Right lung (tissue), 5 donors: ENCODE data around the gene ACSS1. TPM values are rescaled to one million over a fixed set of nuclear protein-coding genes. Genes with fewer than 3 reads are reported as not detected.

ENCODE experiments used
- DNase-seq, 2 donors: peaks; one replicate each; pipeline ENCODE4 v3.0.0-alpha.2; 2013
- polyA plus RNA-seq, 5 donors: library from polyadenylated mRNA; unstranded; fragments of 120-200 nt; gene quantifications; one replicate each; pipeline versions ENCODE4 v1.2.1 to v1.2.3, GENCODE V29; 2013; ENCODE audit warnings: inconsistent platforms in 1 of 5, low replicate concordance in 1 of 5; ENCODE audit not compliant: insufficient read length in 5 of 5, insufficient read depth in 1 of 5

The ACSS1 gene
- polyA plus RNA-seq, 5 donors, result 36.0 to 45.9 (median 39.1) TPM

DNA sequence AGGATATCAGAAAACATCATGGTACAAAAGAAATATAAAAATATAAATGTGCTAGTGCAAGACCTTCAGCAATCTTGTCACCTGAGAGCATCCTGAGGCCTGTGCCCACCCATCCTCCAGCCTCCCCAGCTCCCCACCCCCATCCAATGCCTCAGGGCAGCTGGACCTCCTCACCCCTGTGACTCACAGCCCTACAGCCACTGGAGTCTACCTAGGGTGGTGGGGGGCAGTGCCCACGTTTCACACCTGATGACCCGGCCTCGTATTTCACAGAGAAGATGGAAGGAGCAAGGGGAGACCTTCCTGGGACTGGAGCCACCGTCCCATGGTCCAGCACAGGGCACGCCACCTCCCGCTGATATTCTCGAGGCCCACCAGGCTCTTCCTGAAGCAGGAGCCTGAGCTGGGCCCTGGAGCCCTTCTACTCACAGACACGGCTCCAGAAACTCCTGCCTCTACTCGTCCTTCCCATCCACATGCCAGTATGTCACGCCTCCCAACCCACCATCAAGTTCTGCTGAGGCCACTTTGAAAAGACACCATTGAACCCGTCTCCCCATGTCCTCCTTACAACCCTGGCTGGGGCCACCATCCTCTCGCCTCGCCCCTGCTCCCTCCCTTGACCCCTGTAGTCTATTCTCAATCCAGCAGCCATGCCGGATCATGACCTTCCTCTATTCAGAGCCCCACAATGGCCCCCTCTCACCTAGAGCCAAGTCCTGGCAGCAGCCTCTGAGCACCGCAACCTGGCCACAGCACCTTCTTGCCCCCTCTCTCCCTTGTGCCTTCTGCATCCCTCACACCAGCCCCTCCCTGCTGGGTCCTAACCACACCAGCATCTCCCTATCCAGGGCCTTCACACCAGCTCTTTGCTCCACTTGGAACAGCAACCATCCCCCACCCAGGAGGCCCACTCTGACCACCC, 78.6 kb downstream of the ACSS1 start:
- no peak for DNase-seq

DNA sequence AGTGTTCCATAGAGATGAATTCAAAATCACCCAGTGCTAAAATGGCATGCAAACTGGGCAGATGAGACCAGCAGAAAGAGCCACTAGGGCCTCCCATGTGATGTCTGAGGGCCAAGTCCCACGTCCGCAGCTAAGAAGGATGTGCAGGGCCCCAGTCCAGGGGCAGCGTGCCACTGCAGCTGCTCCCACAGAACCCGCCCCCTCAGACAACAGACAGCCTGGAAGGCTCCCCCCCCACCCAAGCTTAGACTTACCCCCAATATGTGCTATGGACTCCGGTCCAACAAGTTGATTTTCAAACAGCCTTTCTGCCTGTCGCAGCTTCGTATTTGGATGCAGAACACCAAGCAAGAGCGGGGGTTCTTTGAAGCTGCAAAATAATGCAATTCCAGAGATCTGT, 79.4 kb downstream of the ACSS1 start:
- DNase-seq, result no peak

DNA sequence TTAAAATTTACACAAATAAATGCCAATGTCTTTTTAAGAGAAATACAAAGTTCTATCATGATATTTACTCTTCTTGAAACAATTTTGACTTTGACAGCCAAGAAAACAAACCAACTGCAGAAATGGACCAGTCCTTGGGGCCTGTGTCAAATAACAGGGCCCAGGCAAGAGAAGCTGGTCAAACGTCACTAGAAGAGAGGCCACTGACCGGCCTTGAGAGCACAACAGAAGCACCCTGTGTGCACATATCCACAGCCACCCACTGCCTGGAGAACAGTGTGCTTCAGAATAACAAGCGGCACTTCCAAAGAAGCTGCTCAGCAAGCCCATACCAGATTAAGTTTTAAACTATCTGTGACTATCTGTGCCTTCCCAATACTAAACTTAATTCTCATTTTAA, 80.1 kb downstream of the ACSS1 start:
- DNase-seq, result no peak

DNA sequence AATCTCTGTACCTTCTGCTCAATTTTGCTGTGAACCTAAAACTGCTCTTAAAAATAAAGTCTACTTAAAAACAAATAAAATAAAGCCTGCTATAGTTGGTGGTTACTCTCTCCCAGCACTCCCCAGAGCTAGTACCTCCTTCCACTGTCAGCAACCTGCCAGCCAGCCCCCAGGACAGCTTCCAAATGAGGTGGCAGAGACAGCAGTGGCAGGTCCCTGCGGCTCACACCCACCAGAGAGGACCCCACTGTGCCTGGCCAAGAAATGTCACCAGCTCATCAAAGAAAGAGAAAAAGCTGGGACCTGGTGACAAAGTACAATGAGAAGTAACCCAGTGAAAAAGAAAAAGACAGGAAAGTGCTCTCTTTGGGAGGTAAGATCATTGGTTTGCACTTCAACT, 80.6 kb downstream of the ACSS1 start:
- DNase-seq, result no peak

DNA sequence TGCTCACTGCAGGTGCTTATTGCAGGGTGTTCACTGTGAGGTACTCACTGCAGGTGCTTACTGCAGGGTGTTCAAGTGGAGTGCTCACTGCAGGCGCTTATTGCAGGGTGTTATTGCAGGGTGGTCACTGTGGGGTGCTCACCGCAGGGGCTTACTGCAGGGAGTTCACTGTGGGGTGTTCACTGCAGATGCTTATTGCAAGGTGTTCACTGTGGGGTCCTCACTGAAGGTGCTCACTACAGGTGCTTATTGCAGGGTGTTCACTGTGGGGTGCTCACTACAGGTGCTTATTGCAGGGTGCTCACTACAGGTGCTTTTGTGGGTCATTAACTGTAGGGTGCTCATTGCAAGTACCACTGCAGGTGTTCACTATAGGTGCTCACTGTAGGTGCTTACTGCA, 85.6 kb downstream of the ACSS1 start:
- no peak for DNase-seq

DNA sequence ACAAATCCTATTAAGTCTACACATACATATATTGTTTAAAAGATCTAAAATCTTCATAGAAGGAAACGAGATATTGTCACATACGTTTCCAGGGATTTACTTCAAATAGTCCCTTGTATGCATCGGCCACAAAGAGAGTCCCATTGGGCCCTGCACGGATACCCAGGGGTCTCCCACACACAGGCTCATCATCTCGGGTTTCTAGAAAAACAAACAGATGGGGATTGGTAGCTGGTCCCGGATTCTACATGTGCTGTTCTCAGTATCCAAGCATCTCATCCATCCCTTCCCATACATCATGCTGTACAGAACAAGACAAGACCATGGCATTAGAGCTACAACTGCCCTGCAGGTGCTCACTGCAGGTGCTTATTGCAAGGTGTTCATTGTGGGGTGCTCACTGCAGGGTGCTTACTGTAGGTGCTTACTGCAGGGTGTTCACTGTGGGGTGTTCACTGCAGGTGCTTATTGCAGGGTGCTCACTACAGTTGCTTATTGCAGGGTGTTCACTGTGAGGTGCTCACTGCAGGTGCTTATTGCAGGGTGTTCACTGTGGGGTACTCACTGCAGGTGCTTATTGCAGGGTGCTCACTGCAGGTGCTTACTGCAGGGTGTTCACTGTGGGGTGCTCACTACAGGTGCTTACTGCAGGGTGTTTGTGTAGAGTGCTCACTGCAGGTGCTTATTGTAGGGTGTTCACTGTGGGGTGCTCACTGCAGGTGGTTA, 86.4 kb downstream of the ACSS1 start:
- DNase-seq, result no peak

DNA sequence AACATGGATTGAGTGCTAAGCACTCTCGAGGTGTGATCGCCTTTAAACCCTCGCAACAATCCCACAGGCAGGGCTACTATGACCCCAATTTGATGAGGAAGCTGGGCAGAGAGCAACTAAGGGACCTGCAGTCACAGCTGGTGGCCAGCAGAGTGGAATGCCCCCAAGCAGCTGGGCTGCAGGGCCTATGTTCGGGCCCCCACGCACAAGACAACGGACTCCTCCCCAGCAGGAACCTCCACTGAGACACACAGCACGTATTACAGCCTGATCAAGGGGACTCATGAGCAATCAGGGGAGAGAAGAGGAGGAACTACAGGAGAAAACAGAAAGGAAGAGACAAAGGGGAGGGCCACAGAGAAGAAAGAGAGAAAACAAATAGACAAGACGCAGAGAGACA, 87.2 kb downstream of the ACSS1 start:
- no peak for DNase-seq

DNA sequence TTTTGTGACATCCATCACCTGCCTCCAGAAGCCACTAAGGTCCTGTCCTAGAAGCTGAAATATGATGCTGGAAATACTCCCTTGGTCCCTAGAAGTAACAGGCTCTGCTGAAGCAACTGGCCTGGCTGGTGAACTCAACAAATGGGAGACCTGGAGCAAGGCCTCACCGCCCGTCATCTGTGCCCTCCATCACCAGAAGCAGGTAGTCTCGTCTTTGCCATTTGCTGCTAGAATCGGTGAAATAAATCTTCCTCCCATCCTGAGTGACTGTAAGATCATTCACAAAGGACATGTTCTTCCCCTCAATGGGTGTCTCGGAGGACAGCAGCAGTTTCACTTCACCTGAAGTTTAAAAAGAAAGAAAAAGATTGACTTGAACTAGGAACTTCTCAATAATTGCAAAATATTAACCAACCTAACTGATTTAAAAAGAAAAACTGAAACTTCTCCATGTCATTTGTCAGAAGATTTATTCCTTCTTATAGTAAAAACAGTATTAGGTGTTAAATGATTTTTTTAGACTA, 87.8 kb downstream of the ACSS1 start:
- no peak for DNase-seq

DNA sequence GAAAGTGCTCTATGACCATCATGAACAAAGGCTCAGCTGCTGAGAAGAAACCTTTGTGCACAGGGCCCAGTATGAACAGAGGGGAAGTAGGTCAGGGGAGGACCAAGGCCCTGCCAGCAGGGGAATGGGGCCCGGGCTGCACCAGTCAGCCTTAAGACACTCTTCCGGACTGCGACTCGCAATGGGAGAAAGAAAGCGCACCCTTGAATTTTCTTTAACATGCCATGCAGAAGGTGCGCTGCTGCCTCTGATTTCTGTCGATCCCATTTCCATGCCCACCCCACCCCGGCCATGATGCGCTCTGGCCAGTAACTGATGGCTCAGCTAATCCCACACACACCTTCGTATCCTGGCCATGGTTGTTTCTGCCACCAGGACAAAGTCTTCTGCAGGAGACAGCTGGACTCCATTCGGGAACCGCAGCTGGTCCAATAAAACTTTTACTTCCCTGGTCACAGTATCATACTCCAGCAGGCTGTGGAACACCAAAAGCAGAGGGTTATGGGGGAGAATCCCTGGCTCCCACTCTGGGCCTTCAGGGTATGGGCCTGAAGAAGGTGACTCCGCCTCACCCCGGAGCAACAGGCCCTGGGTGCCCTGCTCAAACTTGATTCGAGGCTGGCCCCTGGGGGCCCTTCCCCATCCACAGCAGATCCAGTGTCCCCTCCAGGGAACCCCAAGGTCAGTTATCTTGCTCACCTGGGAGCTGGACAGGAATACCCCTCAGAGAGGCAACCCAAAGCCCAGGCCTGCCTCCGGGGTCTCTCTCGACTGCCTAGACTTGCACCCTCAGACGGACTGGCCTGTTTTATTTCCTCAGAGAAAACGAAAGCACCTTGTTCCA, 88.5 kb downstream of the ACSS1 start:
- no peak for DNase-seq

DNA sequence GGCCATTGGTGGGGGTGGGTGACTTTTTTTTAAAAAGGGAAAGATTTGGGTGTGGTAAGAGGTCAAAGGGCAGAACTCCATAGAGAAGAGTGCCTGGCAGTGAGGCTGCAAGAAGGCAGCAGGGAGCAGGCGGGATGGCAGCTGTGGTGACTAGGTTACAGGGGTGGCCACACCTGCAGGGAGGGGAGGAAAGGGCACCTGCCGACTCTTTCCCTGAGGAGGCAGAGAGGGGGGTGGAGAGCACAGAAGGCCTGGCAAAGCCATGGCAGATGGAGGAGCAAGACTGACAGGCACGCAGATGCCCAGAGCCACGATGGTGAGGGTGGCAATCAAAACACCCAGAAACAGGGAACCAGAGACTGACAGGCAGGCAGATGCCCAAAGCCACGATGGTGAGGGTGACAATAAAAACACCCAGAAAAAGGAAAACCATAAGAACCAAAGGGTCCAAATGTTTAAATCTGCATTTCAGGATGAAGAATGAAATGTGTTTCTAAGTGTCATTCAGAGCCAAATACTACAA, 89.6 kb downstream of the ACSS1 start:
- DNase-seq, result no peak

DNA sequence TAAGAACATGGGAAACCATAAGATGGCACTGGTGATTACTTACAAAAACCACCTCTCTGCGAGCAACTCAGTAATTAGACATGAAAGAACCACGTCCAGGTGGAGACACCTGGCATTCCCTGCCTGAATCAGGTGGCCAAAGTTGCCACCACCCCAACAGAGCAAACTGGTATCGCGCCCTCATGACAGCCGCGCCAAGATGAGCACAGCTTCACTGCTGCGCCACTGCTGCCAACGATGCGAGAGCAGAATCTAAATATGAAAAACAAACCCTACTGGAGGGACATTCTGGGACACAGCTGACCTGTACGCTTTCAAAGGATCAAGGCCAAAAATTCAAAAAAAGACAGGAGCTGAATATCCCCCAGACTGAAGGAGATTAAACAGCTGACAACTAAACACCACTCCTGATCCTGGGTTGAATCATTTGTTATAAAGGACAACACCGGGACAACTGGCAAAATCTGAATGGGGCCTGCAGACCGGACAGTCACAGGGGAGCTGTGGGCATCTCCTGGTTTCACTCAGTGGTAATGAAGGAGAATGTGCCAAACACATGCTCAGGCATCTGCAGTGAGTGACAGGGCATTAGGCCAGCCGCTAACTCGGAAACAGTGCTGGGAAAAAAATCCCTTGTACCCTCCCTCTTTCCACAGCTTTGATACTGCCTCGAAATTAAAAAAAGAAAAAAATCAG, 91.5 kb downstream of the ACSS1 start:
- DNase-seq, result no peak

DNA sequence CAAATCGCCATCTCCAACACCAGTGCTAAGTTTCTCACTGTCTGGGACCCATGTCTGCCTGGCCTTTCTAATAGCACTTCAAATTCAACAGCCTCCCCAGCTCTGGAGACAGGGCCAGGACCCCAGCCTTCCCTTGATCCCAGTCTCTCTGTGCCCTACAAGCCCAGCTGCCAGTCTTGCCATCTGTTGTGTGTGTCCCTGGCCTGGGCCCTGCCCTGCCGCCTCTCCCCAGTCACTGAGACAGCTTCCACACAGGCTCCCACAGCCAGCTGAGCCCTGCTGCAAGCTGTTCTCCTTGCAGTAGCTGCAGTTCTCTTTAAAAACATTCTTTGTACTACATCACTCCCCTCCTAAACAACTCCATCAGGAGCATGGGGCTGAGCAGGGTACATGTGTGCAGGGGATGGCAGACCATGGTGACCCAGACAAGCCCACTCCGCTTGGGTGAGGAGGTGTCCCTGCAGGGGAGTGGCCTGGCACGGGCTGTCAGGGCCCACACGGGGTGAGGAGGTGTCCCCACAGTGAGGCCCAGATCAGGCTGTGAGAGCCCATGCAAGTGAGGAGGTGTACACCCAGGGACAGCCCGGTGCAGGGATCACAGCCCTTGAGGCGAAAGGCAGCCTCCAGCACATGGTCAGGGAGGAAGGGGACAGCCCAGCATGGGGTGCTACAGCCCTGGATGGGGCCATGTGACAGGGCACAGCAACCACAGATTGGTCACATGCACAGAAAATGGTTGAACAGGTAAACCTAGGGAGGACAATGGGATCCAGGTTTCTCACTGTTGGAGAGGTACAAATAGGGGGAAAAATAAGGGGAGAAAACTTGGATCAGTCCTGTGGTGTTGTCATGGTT, 92.6 kb downstream of the ACSS1 start:
- DNase-seq, result no peak

DNA sequence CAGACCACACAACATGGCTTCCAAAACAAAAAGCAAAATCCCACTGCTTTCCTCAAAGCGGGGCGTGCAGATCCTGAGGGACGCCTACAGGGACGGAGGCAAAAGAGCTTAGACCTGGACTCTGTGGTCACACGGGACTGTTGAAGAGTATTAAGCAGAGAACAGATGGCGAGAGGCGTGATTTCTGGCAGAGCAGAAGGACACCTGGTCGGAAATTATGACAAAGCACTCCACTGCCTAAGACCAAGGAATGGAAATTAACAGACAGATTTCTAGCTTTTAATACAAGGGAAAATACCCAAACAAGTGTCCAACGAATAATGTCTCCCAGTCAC, 93.5 kb downstream of the ACSS1 start:
- no peak for DNase-seq

DNA sequence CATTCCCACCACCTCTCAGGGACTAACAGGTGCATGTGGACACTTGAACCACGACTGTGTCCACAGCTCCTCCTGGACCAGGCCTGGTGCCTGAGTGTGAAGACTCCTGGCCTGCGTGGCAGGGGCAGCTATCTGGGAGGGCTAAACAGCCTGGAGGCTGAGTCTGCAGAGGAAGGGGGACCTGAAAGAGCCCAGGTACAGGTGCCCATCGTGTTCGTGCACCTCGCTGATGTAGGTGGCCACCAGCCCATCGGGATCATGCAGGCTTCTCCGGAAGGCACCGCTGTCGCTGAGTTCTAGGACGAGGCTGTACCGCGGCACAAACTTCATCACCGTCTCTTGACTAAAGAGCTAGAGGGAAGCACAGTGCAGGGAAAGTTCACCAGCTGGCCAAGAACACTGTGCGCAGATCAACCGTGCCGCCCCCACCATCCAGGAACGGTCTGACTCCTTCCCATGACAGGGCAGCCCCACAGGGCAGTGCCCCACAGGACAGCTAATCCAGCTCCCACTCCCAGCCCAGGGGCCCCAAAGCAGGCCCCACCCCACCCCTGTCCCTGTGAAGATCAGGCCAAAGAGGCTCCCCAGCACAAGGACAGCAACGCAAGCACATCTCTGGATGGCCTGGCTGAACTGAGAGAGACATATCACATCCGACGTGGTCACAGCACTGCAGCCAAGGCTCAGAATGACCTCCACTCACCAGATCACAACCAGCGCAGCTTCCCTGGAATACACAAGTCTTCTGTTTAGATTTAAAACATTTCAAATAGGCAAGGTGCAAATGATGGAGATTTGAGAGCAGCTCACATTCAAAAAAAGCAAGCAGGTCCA, 94.0 kb downstream of the ACSS1 start:
- no peak for DNase-seq

DNA sequence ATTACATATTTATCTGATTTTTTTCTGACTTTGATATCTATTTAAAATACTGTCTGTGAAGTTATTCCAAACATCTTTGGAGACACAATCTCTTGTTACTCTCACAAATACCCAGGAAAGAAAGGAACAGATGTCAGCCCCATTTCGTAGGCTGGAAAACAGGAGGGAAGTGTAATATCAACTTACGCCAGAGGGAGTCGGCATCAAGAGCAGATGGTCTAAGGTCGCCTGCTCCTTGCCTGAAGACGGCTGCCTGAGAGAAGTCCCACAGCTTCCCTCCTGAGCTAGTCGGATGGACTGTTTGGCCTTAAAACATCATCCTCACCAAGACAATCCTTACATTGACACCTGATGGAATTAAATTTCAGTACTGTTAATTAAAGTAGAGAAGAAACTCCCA, 95.4 kb downstream of the ACSS1 start:
- DNase-seq, result no peak

DNA sequence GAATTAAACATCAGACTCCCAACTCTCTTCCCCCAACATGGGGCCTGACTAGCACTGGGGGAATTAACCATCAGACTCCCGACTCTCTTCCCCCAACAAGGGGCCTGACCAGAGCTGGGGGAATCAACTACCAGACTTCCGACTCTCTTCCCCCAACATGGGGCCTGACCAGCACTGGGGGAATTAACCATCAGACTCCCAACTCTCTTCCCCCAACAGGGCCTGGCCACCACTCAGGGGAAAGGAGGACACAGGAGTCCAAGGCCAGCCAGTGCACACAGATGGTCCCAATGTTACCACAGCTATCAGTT, 95.8 kb downstream of the ACSS1 start:
- no peak for DNase-seq

DNA sequence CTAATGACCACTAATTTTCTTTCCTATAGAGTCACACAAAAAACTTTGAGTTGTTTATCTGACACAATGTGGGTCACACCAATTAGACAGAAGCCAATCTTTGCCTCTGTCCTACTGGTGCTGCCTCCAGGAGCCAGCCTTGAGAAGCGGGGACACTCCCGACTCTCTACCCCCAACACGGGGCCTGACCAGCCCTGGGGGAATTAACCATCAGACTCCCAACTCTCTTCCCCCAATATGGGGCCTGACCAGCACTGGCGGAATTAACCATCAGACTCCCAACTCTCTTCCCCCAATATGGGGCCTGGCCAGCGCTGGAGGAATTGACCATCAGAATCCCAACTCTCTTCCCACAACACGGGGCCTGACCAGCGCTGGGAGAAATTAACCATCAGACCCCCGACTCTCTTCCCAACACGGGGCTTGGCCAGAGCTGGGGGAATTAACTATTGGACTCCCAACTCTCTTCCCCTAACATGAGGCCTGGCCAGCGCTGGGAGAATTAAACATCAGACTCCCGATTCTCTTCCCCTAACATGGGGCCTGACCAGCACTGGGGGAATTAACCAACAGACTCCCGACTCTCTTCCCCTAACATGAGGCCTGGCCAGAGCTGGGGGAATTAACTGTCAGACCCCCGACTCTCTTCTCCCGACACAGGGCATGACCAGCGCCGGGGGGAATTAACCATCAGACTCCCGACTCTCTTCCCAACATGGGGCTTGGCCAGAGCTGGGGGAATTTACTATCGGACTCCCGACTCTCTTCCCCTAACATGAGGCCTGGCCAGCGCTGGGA, 96.4 kb downstream of the ACSS1 start:
- DNase-seq, result no peak

DNA sequence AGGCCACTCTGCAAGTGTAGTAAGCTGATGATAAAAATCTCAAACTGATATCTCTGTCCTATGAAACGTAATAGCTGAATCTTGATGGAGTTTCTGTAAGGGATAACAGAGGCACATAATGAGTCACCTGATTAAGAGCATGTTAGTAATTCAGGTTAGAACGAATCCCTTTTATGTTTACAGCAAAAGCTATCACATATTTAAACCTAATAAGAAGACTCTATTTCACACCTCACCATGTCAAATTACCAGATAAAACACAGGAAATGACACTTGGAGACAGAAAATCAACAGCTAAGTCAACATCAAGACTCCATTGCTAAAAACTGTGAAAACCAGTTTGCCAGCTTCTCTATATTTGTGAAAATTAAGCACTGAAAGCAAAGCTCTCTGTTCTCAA, 97.1 kb downstream of the ACSS1 start:
- no peak for DNase-seq
